NT2/D1 (cell line): Measurements from ENCODE around the gene TEAD1.
"Not testable (repeated sequence)": the region's sequence is repeated elsewhere in the genome, so short reads cannot be mapped to it uniquely, and the experiment has no call there.

Experiments
- DNase-seq: peaks from one replicate; pipeline ENCODE4 v3.0.0-alpha.2; 2011; ENCODE audit warnings: low read depth, low spot score
- H3K27me3 ChIP-seq: 2 replicates; pipeline ENCODE4 v1.6.0; 2011; ENCODE audit warnings: mild to moderate bottlenecking; ENCODE audit not compliant: insufficient read length, insufficient read depth
- H3K36me3 ChIP-seq: 2 replicates; pipeline ENCODE4 v1.6.1; 2011; ENCODE audit warnings: mild to moderate bottlenecking, low read length, mixed read lengths; ENCODE audit not compliant: insufficient read depth, insufficient read length
- H3K4me1 ChIP-seq: 2 replicates; pipeline ENCODE4 v1.5.1; 2011; ENCODE audit not compliant: insufficient read depth, insufficient read length
- H3K4me3 ChIP-seq: 2 replicates; pipeline ENCODE4 v1.5.1; 2011; ENCODE audit warnings: low read depth; ENCODE audit not compliant: insufficient read length
- H3K9ac ChIP-seq: 2 replicates; pipeline ENCODE4 v1.6.0; 2011; ENCODE audit warnings: low read depth; ENCODE audit not compliant: insufficient read length
- H3K9me3 ChIP-seq: 2 replicates; pipeline ENCODE4 v1.5.1; 2011; ENCODE audit warnings: mild to moderate bottlenecking, low read length; ENCODE audit not compliant: insufficient read depth
- SUZ12 ChIP-seq: IDR thresholded peaks from 2 replicates; pipeline ENCODE4 v1.6.1; 2011; ENCODE audit not compliant: insufficient read length, insufficient read depth; ENCODE audit errors: extremely low read depth
- YY1 ChIP-seq: IDR thresholded peaks from 2 replicates; pipeline ENCODE4 v1.6.1; 2011; ENCODE audit not compliant: insufficient read length, insufficient read depth
- ZNF274 ChIP-seq: IDR thresholded peaks from 2 replicates; pipeline ENCODE4 v1.6.1; 2011; ENCODE audit warnings: mild to moderate bottlenecking, low read depth, low read length

The TEAD1 gene

DNA sequence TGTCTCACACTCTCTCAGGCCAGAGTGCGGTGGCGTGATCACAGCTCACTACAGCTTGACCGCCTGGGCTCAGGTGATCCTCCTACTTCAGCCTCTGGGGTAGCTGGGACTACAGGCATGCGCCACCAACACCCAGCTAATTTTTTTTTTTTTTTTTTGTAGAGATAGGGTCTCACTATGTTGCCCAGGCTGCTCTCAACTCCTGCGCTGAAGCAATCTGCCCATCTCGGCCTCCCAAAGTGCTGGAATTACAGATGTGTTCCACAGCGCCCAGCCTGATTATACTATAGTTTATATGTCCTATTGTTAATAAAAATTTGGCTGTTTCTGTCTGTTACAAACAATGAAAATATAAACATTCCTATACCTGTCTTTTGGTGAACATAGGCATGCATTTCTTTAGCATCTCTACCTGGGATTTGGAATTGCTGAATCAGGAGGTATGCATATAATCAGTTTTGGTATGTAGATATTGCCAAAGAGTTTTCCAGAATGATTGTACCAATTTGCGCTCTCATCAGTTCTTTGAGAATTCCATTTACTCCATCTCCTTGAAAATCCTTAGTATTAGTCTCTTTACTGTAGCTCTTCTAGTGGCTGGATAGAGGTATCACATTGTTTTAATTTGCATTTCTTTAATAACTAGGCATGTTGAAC lies 78.8 kb downstream of the TEAD1 start:
- Histone ChIP-seq H3K36me3 (peaks cover 3% of the 10 kb centered on the region), H3K4me3 (no peak overlapping the region), H3K9me3 (no peaks in the 10 kb centered on the region), H3K27me3 (no peaks in the 10 kb centered on the region), H3K4me1 (peaks cover 6% of the 10 kb centered on the region), H3K9ac (no peak overlapping the region)
- DNase-seq = no peak
- TF ChIP-seq ZNF274 = no peak
- no peak for TF ChIP-seq SUZ12
- no peak for TF ChIP-seq YY1

DNA sequence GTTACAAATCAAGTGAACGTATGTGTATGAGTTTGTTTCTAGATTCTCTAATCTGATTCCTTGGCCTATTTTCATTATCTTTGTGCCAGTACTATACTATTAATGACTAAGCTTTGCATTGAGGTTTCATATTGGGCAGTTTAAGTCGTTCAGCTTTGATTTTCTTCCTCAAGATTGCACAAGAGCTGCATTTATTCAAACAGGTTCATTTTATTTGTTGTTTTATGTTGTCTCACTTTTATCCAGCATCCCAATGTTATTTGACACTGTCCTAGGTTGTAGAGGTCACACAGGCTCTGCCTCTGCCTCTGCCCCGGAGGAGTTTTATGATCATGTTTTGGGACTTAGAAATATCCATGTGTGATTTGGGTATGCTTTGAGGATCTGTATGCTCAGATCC lies 79.8 kb downstream of the TEAD1 start:
- TF ChIP-seq SUZ12 (no peak), ZNF274 (no peak), YY1 (no peak)
- H3K36me3 ChIP-seq = peaks cover 3% of the 10 kb centered on the region
- no peak overlapping the region for H3K9ac ChIP-seq
- H3K27me3 ChIP-seq = no peaks in the 10 kb centered on the region
- no peak overlapping the region for H3K4me3 ChIP-seq
- DNase-seq = no peak
- no peaks in the 10 kb centered on the region for H3K9me3 ChIP-seq
- H3K4me1 ChIP-seq = peaks cover 6% of the 10 kb centered on the region

DNA sequence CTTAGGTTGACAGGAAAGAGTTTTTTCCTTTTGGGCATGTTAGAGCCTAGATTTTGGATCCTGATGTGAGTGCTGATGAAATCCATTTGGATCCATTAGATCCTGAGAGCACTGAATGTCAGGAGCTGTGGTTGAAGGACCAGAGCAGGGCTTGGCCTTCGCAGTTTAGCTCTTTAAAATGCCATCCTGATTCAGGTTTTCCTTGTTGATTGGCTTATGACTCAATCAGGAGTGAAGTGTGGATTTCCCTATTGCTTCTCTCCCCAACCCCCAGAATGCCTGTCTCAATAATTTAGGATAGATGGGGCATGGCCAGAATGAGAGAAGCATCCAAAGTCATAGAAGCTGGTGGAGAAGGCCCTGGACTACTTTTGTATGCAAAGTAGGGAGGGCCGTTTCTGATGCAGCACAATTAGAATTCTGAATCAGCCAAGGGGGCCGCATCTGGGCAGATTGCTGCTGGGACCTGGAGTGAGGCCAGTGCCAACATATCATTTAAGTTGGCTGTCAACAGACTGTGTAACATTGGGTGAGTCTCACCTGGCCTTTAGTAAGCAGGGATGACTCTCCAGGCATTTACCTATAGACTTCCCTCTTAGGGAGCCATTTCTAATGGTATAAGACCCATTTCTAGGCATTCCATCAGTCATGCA lies 80.5 kb downstream of the TEAD1 start:
- Histone ChIP-seq H3K4me3 (no peak overlapping the region), H3K9ac (no peak overlapping the region), H3K4me1 (peaks cover 2% of the 10 kb centered on the region), H3K27me3 (no peaks in the 10 kb centered on the region), H3K9me3 (no peaks in the 10 kb centered on the region), H3K36me3 (peaks cover 3% of the 10 kb centered on the region)
- DNase-seq = no peak
- no peak for TF ChIP-seq YY1
- TF ChIP-seq SUZ12 = no peak
- no peak for TF ChIP-seq ZNF274

DNA sequence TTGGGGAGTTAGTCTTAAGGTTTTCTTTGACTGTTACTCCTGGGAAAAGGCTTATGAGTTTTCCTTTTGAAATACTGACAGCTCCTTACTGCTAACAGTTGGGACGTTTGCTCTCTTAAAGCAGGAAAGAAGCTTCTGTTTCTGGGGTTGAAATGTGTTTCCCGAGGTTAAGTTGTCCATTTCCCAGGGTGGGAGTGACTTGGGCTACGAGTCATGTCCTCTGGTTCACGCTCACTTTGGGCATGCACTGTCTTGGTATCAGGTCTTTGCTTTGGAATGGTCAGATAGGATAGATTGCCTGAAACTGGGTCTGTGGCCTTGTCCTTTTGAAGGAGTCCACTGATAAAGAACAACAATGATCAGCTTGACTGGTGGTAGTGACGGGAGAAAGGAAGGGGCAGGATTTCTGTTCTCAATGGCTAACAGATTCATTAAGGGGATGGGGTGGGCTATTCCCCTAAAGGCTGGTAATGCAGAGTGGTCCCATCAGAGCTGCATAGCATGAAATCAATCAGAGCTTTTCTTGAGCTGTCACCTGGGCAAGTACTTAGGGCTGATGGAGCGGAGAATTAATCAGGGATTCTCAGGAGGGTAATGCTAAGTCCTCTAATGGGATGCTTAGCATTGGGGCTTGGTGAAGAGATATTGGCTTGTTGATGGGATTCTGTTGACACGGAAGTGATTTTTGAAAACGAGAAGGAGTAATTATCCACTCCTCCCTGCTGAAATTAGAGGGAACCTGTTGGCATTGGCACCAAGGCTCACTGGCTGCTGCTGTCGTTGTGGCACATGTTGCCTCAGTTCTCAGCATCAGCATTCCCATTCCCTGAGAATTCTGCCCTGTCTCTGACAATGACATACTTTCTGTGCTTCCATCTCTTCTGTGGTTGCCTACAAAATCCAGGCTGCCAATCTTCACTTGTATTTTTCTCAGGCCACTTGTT lies 81.6 kb downstream of the TEAD1 start:
- TF ChIP-seq ZNF274 = no peak
- TF ChIP-seq YY1 = no peak
- TF ChIP-seq SUZ12 = no peak
- H3K36me3 ChIP-seq = no peaks in the 10 kb centered on the region
- H3K9ac ChIP-seq = no peak overlapping the region
- no peaks in the 10 kb centered on the region for H3K27me3 ChIP-seq
- H3K4me1 ChIP-seq = no peaks in the 10 kb centered on the region
- no peaks in the 10 kb centered on the region for H3K9me3 ChIP-seq
- DNase-seq = no peak
- H3K4me3 ChIP-seq = no peak overlapping the region

DNA sequence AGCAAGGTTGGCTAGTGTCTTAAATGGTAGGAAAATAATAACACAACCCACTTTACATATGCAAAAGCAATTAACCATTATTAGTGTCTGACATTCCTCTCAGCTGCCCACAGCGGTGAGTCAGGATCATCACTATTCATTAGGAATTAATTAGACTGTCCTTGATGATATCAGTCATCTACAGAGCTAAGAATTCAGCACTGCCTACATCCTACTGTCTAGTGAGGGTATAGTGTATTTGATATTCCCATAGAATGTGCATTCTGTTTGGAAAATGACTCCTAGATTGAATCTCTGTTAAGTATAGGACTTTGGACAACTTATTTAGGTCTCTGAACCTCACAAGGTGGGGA lies 82.2 kb downstream of the TEAD1 start:
- H3K9ac ChIP-seq = no peak overlapping the region
- no peaks in the 10 kb centered on the region for H3K36me3 ChIP-seq
- no peak for DNase-seq
- H3K4me1 ChIP-seq = no peaks in the 10 kb centered on the region
- TF ChIP-seq SUZ12 (no peak), ZNF274 (no peak), YY1 (no peak)
- H3K4me3 ChIP-seq = no peak overlapping the region
- no peaks in the 10 kb centered on the region for H3K27me3 ChIP-seq
- H3K9me3 ChIP-seq = no peaks in the 10 kb centered on the region

DNA sequence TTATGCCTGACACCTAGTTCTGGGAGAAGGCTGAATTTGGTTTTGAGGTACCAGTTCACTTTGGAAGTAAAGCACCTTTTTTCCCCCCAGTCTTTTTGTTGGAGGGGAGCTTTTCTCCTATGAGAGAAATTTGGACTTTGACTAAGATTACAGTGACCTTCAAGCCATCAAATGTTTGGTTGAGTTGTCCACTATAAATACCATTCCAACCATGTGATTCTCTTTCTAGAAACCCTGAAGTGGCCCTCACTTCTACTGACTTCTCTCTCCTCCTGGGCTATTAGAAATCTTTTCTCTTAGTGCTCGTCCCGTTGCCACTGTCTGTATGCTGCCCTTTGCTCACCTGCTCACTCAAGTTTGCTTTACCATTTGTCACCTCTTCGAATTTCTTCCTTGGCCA lies 82.6 kb downstream of the TEAD1 start:
- no peaks in the 10 kb centered on the region for H3K27me3 ChIP-seq
- H3K9me3 ChIP-seq = no peaks in the 10 kb centered on the region
- H3K9ac ChIP-seq = no peak overlapping the region
- H3K4me1 ChIP-seq = no peaks in the 10 kb centered on the region
- TF ChIP-seq SUZ12 (no peak), YY1 (no peak), ZNF274 (no peak)
- no peaks in the 10 kb centered on the region for H3K36me3 ChIP-seq
- DNase-seq = no peak
- H3K4me3 ChIP-seq = no peak overlapping the region

DNA sequence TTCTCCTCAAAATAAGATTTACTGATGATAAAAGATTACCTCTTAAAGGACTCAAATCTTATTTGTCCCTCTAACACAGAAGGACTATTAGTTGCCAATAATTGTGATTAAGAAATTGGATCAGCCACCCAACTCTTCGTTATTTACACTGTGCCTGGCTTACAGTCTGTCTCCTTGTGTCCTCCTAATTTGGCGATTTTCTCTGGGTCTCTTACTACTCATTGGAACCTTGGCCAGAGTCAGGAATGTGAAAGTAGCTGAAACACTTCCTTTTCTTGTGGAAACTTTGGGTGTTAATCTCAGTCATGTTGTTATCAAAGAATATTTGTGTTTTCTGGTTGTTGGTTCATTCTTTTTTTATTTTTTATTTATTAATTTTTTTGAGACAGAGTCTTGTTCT lies 83.2 kb downstream of the TEAD1 start:
- no peaks in the 10 kb centered on the region for H3K4me1 ChIP-seq
- H3K9ac ChIP-seq = no peak overlapping the region
- no peaks in the 10 kb centered on the region for H3K9me3 ChIP-seq
- H3K4me3 ChIP-seq = no peak overlapping the region
- DNase-seq = no peak
- TF ChIP-seq SUZ12 (no peak), YY1 (no peak), ZNF274 (no peak)
- no peaks in the 10 kb centered on the region for H3K27me3 ChIP-seq
- H3K36me3 ChIP-seq = no peaks in the 10 kb centered on the region

DNA sequence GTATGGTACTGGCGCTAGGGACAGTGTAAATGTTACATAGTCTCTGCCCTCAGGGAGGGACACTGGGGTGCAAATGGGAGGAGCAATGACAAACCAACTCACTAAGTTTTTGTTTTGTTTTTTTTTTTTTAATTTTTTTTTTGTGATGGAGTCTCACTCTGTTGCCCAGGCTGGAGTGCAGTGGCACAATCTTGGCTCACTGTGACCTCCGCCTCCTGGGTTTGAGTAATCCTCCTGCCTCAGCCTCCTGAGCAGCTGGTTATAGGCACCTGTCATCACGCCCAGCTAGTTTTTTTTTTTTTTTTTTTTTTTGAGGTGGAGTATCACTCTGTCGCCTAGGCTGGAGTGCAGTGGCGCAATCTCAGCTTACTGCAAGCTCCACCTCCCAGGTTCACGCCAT lies 83.9 kb downstream of the TEAD1 start:
- not testable (repeated sequence) for H3K9me3 ChIP-seq, H3K27me3 ChIP-seq, H3K9ac ChIP-seq, H3K36me3 ChIP-seq, H3K4me1 ChIP-seq, DNase-seq, H3K4me3 ChIP-seq
